Smooth muscle cell (in vitro differentiated cells): ENCODE results near the gene TMBIM1. TPM values are rescaled to one million over a fixed set of nuclear protein-coding genes. Genes with fewer than 3 reads are reported as not detected.
"Not testable (repeated sequence)": the region's sequence is repeated elsewhere in the genome, so short reads cannot be mapped to it uniquely, and the experiment has no call there.

Source experiments
- DNase-seq: peaks from one replicate; lab custom pipeline; 2025; ENCODE audit not compliant: unreplicated experiment; lab: John Stamatoyannopoulos, UW
- H2AFZ ChIP-seq: fragments of 200-600 bp; sonication (generic); 2 replicates; pipeline ENCODE4 v1.6.0; 2016; ENCODE audit warnings: antibody characterized with exemption, low read depth, mild to moderate bottlenecking
- H3F3A ChIP-seq: fragments of 200-600 bp; sonication (generic); 2 replicates; pipeline ENCODE4 v1.6.0; 2017; ENCODE audit warnings: antibody characterized with exemption, low read depth
- H3K27ac ChIP-seq: fragments of 200-600 bp; sonication (generic); 2 replicates; pipeline ENCODE4 v1.5.1; 2016; ENCODE audit warnings: low read depth, mild to moderate bottlenecking
- H3K27me3 ChIP-seq: fragments of 200-600 bp; sonication (generic); 2 replicates; pipeline ENCODE4 v1.6.1; 2016; ENCODE audit warnings: low read depth, mild to moderate bottlenecking
- H3K36me3 ChIP-seq: fragments of 200-600 bp; sonication (generic); 2 replicates; pipeline ENCODE4 v1.5.1; 2016; ENCODE audit warnings: low read depth
- H3K4me1 ChIP-seq: fragments of 200-600 bp; sonication (generic); 2 replicates; pipeline ENCODE4 v1.5.1; 2016; ENCODE audit warnings: low read depth
- H3K4me2 ChIP-seq: fragments of 200-600 bp; sonication (generic); 2 replicates; pipeline ENCODE4 v1.6.0; 2016; ENCODE audit warnings: mild to moderate bottlenecking
- H3K4me3 ChIP-seq: fragments of 200-600 bp; sonication (generic); 2 replicates; pipeline ENCODE4 v1.5.1; 2016; ENCODE audit warnings: mild to moderate bottlenecking
- H3K79me2 ChIP-seq: fragments of 200-600 bp; sonication (generic); 2 replicates; pipeline ENCODE4 v1.6.0; 2016; ENCODE audit warnings: low read depth, mild to moderate bottlenecking
- H3K9ac ChIP-seq: fragments of 200-600 bp; sonication (generic); 2 replicates; pipeline ENCODE4 v1.6.0; 2016; ENCODE audit warnings: low read depth
- H3K9me3 ChIP-seq: fragments of 200-600 bp; sonication (generic); replicated peaks from 2 replicates; pipeline ENCODE4 v1.5.1; 2016; ENCODE audit warnings: low read depth
- H4K20me1 ChIP-seq: fragments of 200-600 bp; sonication (generic); 2 replicates; pipeline ENCODE4 v1.6.0; 2016; ENCODE audit warnings: low read depth
- WGBS: methylation state at CpG from one replicate; pipeline ENCODE4 v1.1.7; 2016; ENCODE audit warnings: low lambda C conversion rate; 5-methylcytosine and 5-hydroxymethylcytosine counted together
- polyA plus RNA-seq: library from polyadenylated mRNA; unstranded; fragments of >200 nt; fragmentation: Nextera tagmentation; extraction: Ambion mirVana; gene quantifications from 2 replicates; pipeline ENCODE4 v1.2.1, GENCODE V29; 2016
- total RNA-seq: library from RNA; depleted of rRNA; stranded (reverse); fragments of >200 nt; gene quantifications from 2 replicates; pipeline ENCODE4 v1.2.3, GENCODE V29; 2014
- TF ChIP-seq, protein P1 (sequence below): fragments of 200-600 bp; sonication (generic); IDR thresholded peaks from 2 replicates; pipeline ENCODE4 v1.5.1; 2017; ENCODE audit warnings: borderline replicate concordance, mild to moderate bottlenecking, antibody characterized with exemption; ENCODE audit not compliant: insufficient read depth, poor library complexity, severe bottlenecking

The TMBIM1 gene
- total and polyA plus RNA-seq, 2 experiments from 2014 or later, result 109 to 121 TPM

DNA sequence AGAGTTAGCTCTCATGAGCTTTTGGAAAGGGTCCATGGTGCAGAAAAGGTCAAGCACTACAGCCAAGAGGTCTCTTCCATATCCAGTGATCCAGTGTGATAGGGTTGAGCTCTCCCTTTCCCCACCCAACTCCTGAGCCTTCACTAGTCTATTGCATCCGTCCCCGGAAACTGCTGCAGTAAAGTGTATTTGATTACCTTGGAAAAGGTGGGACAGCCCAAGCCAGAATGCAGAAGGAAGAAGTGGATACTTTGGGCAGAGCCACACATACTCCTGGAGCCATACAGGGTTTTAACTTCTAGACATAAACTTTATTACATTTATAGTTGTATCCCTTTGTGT, 18.4 kb downstream of the TMBIM1 start:
- TF ChIP-seq, protein P1, sequence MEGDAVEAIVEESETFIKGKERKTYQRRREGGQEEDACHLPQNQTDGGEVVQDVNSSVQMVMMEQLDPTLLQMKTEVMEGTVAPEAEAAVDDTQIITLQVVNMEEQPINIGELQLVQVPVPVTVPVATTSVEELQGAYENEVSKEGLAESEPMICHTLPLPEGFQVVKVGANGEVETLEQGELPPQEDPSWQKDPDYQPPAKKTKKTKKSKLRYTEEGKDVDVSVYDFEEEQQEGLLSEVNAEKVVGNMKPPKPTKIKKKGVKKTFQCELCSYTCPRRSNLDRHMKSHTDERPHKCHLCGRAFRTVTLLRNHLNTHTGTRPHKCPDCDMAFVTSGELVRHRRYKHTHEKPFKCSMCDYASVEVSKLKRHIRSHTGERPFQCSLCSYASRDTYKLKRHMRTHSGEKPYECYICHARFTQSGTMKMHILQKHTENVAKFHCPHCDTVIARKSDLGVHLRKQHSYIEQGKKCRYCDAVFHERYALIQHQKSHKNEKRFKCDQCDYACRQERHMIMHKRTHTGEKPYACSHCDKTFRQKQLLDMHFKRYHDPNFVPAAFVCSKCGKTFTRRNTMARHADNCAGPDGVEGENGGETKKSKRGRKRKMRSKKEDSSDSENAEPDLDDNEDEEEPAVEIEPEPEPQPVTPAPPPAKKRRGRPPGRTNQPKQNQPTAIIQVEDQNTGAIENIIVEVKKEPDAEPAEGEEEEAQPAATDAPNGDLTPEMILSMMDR, result no peak
- peaks cover 7% of the 10 kb centered on the region for H3K4me1 ChIP-seq
- peaks cover 15% of the 10 kb centered on the region for H4K20me1 ChIP-seq
- H3K9ac ChIP-seq, result no peak overlapping the region
- H3K4me3 ChIP-seq, result no peak overlapping the region
- 98% methylated on average over 2 of the region's 2 CpGs for WGBS
- DNase-seq, result no peak
- no peaks in the 10 kb centered on the region for H3K36me3 ChIP-seq
- peaks cover 6% of the 10 kb centered on the region for H3F3A ChIP-seq
- no peaks in the 10 kb centered on the region for H3K27me3 ChIP-seq
- no peaks in the 10 kb centered on the region for H3K9me3 ChIP-seq
- H3K27ac ChIP-seq, result no peak overlapping the region
- H3K79me2 ChIP-seq, result peaks cover 22% of the 10 kb centered on the region
- no peak overlapping the region for H3K4me2 ChIP-seq
- no peak overlapping the region for H2AFZ ChIP-seq

DNA sequence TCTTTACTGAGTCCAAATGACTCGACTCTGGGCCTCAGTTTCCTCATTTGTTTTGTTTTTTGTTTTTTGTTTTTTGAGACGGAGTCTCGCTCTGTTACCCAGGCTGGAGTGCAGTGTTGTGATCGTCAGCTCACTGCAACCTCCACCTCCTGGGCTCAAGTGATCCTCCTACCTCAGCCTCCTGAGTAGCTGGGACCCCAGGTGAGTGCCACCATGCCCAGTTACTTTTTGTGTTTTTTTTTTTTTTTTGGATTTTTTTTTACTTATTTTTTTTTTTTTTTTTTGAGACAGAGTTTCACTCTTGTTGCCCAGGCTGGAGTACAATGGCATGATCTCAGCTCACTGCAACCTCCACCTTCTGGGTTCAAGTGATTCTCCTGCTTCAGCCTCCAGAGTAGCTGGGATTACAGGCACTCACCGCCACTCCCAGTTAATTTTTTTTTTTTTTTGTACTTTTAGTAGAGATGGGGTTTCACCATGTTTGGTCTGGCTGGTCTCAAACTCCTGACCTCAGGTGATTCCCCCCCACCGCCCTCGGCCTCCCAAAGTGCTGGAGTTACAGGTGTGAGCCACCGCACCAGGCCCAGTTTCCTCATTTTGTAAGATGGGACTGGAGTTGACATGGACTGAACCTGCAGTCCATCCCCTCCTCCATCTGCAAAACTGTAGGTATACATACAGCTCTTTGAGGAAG, 18.9 kb downstream of the TMBIM1 start:
- H3K4me1 ChIP-seq, H3K9me3 ChIP-seq, H3F3A ChIP-seq, H3K4me3 ChIP-seq, H2AFZ ChIP-seq, H3K27me3 ChIP-seq, H3K36me3 ChIP-seq, H3K4me2 ChIP-seq, DNase-seq, H3K9ac ChIP-seq: not testable (repeated sequence)
- WGBS, result 93% methylated on average over 8 of the region's 8 CpGs
- peak overlapping the region; percentile 53 for H3K27ac ChIP-seq
- peaks cover 15% of the 10 kb centered on the region for H4K20me1 ChIP-seq
- H3K79me2 ChIP-seq, result peaks cover 25% of the 10 kb centered on the region

DNA sequence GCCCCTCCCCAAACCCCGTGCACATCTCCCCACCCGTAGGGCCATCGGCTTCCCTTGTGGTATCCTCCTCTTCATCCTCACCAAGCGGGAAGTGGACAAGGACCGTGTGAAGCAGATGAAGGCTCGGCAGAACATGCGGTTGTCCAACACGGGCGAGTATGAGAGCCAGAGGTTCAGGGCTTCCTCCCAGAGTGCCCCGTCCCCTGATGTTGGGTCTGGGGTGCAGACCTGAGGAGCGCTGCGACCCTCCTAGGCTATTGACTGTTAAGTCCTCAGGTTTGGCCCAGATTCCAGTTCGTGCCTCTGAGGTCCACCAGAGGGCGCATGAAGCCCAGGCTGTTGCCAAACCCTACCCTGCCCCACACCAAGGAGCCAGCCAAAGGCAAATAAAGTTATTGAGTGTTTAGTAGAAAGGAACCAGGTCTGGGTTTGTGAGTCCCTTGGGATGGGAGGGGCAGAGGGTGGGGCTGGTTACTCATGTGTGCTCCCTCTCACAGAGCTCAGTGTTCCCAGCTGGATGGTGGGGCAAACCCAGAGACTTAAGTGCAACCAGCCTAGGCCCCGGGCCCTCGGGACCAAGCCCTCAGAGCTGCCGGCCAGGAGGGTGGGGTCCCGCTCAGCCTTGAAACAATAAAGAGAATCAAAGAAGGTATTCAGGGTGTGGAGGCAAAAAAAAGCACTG, 19.6 kb downstream of the TMBIM1 start:
- Histone ChIP-seq H3K36me3 (no peaks in the 10 kb centered on the region), H3K27ac (peak overlapping the region; percentile 53), H3K4me3 (no peak overlapping the region), H3K4me2 (no peak overlapping the region), H2AFZ (no peak overlapping the region), H3K79me2 (peaks cover 32% of the 10 kb centered on the region), H4K20me1 (peaks cover 15% of the 10 kb centered on the region), H3K9me3 (no peaks in the 10 kb centered on the region), H3K9ac (no peak overlapping the region), H3F3A (peaks cover 6% of the 10 kb centered on the region), H3K4me1 (peaks cover 9% of the 10 kb centered on the region), H3K27me3 (no peaks in the 10 kb centered on the region)
- TF ChIP-seq, protein P1, result peak; percentile 88
- WGBS, result 56% methylated on average over 18 of the region's 18 CpGs
- peak; percentile 39 for DNase-seq

DNA sequence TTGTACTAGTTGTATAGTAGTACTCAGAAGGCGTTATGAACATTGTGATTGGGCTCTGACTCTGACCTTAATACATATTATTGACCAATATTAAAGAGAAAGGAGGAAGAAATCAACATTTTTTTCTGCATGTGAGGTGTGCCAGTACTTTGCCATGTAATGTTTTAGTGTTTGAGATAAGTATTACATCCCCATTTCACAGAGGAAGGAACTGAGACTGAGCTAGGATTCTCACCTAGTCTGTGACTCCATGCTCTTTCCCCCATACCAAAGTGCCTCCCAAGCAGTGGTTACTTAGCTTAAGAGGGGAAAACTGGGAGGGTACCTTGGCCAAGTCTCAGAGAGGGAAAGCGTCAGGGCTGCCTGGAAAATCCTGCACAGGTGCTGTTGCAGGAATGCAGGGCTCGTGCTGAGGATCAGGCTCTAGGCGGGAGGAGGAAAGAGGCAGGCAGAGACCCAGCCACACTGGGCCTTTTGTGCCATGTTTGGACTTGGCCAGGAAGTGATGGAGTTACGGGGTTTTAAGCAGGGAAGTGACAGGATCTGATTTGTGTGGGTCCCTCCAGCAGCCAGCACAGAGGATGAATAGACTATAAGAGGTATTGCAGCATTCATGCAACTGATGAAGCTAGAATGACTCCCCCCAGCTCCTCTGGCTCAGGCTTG, 20.3 kb downstream of the TMBIM1 start:
- H2AFZ ChIP-seq, result no peak overlapping the region
- H3K9me3 ChIP-seq, result no peaks in the 10 kb centered on the region
- TF ChIP-seq, protein P1, result no peak
- H3K9ac ChIP-seq, result no peak overlapping the region
- H4K20me1 ChIP-seq, result peaks cover 11% of the 10 kb centered on the region
- WGBS, result 87% methylated on average over 5 of the region's 5 CpGs
- no peak overlapping the region for H3K4me3 ChIP-seq
- no peaks in the 10 kb centered on the region for H3K27me3 ChIP-seq
- peaks cover 9% of the 10 kb centered on the region for H3K4me1 ChIP-seq
- H3K79me2 ChIP-seq, result peaks cover 33% of the 10 kb centered on the region
- no peak overlapping the region for H3K4me2 ChIP-seq
- DNase-seq, result no peak
- H3F3A ChIP-seq, result peaks cover 6% of the 10 kb centered on the region
- H3K27ac ChIP-seq, result no peak overlapping the region
- no peaks in the 10 kb centered on the region for H3K36me3 ChIP-seq
